Lower lobe of right lung (tissue), 2 donors: ENCODE results near the gene ACTR5. TPM values are rescaled to one million over a fixed set of nuclear protein-coding genes. Genes with fewer than 3 reads are reported as not detected.

Source experiments
- ATAC-seq, 2 donors: fragments of 200-7000 bp; cut with Tn5 transposase; one replicate each; pipeline ENCODE4 v1.9.1; 2020 to 2022; ENCODE audit warnings: mild to moderate bottlenecking in 2 of 2, moderate library complexity in 2 of 2
- DNase-seq: peaks from one replicate; pipeline ENCODE4 v3.0.0-alpha.2; 2020
- H3K27ac ChIP-seq: fragments of 200-600 bp; one replicate; pipeline ENCODE4 v1.8.0; 2022
- H3K27me3 ChIP-seq: fragments of 200-600 bp; one replicate; pipeline ENCODE4 v1.8.0; 2022; ENCODE audit warnings: low read depth
- H3K36me3 ChIP-seq: fragments of 200-600 bp; one replicate; pipeline ENCODE4 v1.8.0; 2022; ENCODE audit warnings: mild to moderate bottlenecking
- H3K4me1 ChIP-seq: fragments of 200-600 bp; one replicate; pipeline ENCODE4 v1.8.0; 2022
- H3K4me3 ChIP-seq: fragments of 200-600 bp; one replicate; pipeline ENCODE4 v1.8.0; 2022; ENCODE audit warnings: mild to moderate bottlenecking
- H3K9me3 ChIP-seq: fragments of 200-600 bp; one replicate; pipeline ENCODE4 v1.8.0; 2022
- intact Hi-C: fragments of 100-400 bp; cut with DNase I; formaldehyde crosslinking; loops from one replicate; pipeline ENCODE4 v1.11.0; 2022
- total RNA-seq: library from RNA; stranded (reverse); fragmentation: NEBNext Ultra II Directional; extraction: Animal tissue kit (Norgen Biotek cat#: 25700); gene quantifications from one replicate; pipeline ENCODE4 v1.2.1, GENCODE V29; 2021
- TF ChIP-seq, protein P1 (sequence below): fragments of 200-600 bp; IDR thresholded peaks from one replicate; pipeline ENCODE4 v1.8.0; 2022; ENCODE audit warnings: antibody characterized with exemption, mild to moderate bottlenecking
- donor health status: DM: no; HTN: yes; CAD: no; lungs with severe emphysema.

The ACTR5 gene
- total RNA-seq, 1 donor from 2014 or later = 6.0 TPM

- TF ChIP-seq, protein P1, sequence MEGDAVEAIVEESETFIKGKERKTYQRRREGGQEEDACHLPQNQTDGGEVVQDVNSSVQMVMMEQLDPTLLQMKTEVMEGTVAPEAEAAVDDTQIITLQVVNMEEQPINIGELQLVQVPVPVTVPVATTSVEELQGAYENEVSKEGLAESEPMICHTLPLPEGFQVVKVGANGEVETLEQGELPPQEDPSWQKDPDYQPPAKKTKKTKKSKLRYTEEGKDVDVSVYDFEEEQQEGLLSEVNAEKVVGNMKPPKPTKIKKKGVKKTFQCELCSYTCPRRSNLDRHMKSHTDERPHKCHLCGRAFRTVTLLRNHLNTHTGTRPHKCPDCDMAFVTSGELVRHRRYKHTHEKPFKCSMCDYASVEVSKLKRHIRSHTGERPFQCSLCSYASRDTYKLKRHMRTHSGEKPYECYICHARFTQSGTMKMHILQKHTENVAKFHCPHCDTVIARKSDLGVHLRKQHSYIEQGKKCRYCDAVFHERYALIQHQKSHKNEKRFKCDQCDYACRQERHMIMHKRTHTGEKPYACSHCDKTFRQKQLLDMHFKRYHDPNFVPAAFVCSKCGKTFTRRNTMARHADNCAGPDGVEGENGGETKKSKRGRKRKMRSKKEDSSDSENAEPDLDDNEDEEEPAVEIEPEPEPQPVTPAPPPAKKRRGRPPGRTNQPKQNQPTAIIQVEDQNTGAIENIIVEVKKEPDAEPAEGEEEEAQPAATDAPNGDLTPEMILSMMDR = no peak
- Histone ChIP-seq H3K36me3 (no peaks in the 10 kb centered on the region), H3K27me3 (peaks cover 88% of the 10 kb centered on the region), H3K4me3 (no peak overlapping the region), H3K9me3 (no peaks in the 10 kb centered on the region), H3K4me1 (peaks cover 6% of the 10 kb centered on the region), H3K27ac (no peak overlapping the region)
- intact Hi-C loops = no loop called here
- DNase-seq (no peak), ATAC-seq (no peak)
Observed at GRCh38 chr20:38723017-38723847, 25.0 kb upstream of the ACTR5 start.

DNA sequence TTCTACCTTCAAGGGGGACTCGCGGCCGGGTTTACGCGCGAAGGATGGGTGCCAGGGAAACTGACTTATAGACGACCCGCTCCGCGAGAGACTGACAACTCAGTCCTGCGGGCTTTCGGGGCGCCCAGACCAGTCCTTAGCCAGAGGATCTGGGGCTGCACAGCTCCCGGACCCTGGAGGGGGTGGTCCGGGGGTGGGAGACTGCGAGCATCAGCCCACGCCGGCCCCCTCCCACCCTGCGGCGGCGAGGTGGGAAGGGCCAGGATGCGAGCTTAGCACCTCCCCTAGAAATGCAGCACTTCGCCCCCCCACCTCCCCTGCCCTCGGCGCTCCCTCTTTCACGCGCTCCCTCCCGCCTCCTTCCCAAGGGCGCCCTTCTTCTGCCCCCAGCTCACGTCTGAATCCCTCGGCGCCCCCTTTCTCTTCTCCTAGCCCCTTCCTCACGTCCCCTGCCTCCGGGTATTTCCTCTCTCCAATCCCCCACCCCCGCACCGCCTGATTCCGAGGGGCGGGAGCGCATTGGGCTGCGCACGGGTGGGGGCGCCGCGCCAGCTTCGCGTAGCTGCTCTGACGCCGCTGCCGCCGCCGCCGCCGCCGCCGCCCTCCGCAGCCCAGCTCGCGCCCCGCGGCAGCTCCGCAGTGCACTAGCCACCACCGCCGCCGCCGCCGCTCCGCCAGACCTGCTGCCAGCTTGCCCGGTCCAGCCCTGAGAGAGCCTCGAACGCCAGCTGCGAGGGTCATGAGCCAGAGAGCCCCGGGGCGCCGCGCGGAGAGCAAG, 24.2 kb upstream of the ACTR5 start, which contains the start of gene SLC32A1:
TSS of gene SLC32A1 (plus strand) at position 639 of the 778 bp plus-strand sequence. CDS start 239 bp downstream, outside the sequence.
- no peak for ATAC-seq
- Histone ChIP-seq H3K27ac (no peak within 1 kb of the TSS), H3K4me1 (peaks cover 6% of the 10 kb centered on the region), H3K36me3 (no peaks in the 10 kb centered on the region), H3K9me3 (no peaks in the 10 kb centered on the region), H3K27me3 (peaks cover 92% of the 10 kb centered on the region), H3K4me3 (no peak within 1 kb of the TSS)
- TF ChIP-seq, protein P1 = no peak
- intact Hi-C loops = no loop called here
- DNase-seq = no peak

DNA sequence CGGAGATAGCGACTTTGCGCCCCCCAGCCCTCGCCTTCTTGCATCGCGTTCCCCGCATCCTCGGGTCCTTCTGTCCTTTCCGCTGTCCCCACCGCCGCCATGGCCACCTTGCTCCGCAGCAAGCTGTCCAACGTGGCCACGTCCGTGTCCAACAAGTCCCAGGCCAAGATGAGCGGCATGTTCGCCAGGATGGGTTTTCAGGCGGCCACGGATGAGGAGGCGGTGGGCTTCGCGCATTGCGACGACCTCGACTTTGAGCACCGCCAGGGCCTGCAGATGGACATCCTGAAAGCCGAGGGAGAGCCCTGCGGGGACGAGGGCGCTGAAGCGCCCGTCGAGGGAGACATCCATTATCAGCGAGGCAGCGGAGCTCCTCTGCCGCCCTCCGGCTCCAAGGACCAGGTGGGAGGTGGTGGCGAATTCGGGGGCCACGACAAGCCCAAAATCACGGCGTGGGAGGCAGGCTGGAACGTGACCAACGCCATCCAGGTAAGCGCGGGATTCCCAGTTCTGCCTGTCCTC, 23.6 kb upstream of the ACTR5 start:
- H3K27ac ChIP-seq = no peak overlapping the region
- peaks cover 6% of the 10 kb centered on the region for H3K4me1 ChIP-seq
- ATAC-seq (no peak), DNase-seq (no peak)
- H3K4me3 ChIP-seq = no peak overlapping the region
- no peaks in the 10 kb centered on the region for H3K36me3 ChIP-seq
- peaks cover 95% of the 10 kb centered on the region for H3K27me3 ChIP-seq
- H3K9me3 ChIP-seq = no peaks in the 10 kb centered on the region
- intact Hi-C loops = no loop called here
- TF ChIP-seq, protein P1 = no peak

GRCh38 chr20:38725148-38725901, 22.9 kb upstream of the ACTR5 start:
- peaks cover 95% of the 10 kb centered on the region for H3K27me3 ChIP-seq
- DNase-seq (no peak), ATAC-seq (no peak)
- H3K4me1 ChIP-seq = peaks cover 8% of the 10 kb centered on the region
- H3K27ac ChIP-seq = no peak overlapping the region
- no peaks in the 10 kb centered on the region for H3K9me3 ChIP-seq
- no peak overlapping the region for H3K4me3 ChIP-seq
- TF ChIP-seq, protein P1 = no peak
- H3K36me3 ChIP-seq = no peaks in the 10 kb centered on the region
- intact Hi-C loops = no loop called here
